Ovary (tissue), 9 donors: ENCODE measurements around the gene CADPS. TPM values are rescaled to one million over a fixed set of nuclear protein-coding genes. Genes with fewer than 3 reads are reported as not detected.

Experiments used
- DNase-seq, 5 donors: peaks; one replicate each; pipeline ENCODE4 v3.0.0-alpha.2; 2019 to 2020
- H3K27ac ChIP-seq, 2 donors: fragments of 200-600 bp; one replicate each; pipeline versions ENCODE4 v1.5.1 to v1.8.0; 2019 to 2022
- H3K27me3 ChIP-seq: fragments of 200-600 bp; one replicate; pipeline ENCODE4 v1.8.0; 2022
- H3K36me3 ChIP-seq: fragments of 200-600 bp; sonication (generic); one replicate; pipeline ENCODE4 v1.5.1; 2019
- H3K4me1 ChIP-seq: one replicate; pipeline ENCODE4 v1.8.1; 2013; ENCODE audit warnings: mild to moderate bottlenecking, moderate library complexity; ENCODE audit not compliant: insufficient read depth
- H3K4me3 ChIP-seq: fragments of 200-600 bp; sonication (generic); one replicate; pipeline ENCODE4 v1.5.1; 2017
- H3K9me3 ChIP-seq, 2 donors: fragments of 200-600 bp in 1 of 2; sonication (generic) in 1 of 2; one replicate each; pipeline versions ENCODE4 v1.5.1 to v1.8.1; 2013 to 2019; ENCODE audit warnings: mild to moderate bottlenecking in 1 of 2, moderate library complexity in 1 of 2
- EP300 ChIP-seq: sonication (generic); formaldehyde crosslinking; IDR thresholded peaks from one replicate; pipeline ENCODE4 v1.6.1; 2017; ENCODE audit warnings: antibody characterized with exemption
- POLR2A ChIP-seq: fragments of 450-650 bp; IDR thresholded peaks from one replicate; pipeline ENCODE4 v1.6.1; 2017; ENCODE audit warnings: antibody characterized with exemption, mild to moderate bottlenecking, moderate library complexity
- WGBS, 3 donors: extraction: QIAGEN DNeasy Blood & Tissue Kit in 1 of 3; methylation state at CpG; one replicate each; pipeline versions ENCODE4 v1.1.5 to v1.1.7; 2013 to 2017; 5-methylcytosine and 5-hydroxymethylcytosine counted together
- intact Hi-C, 4 donors: fragments of 100-400 bp; cut with DNase I; formaldehyde crosslinking; loops; one replicate each; pipeline versions ENCODE4 v1.11.0 to v1.15.1; 2022 to 2023
- polyA plus RNA-seq, 2 donors: library from polyadenylated mRNA; stranded (reverse); fragments of 200-250 nt in 1 of 2; fragments of 350-450 nt in 1 of 2; fragmentation: Illumina TruSeq in 1 of 2; extraction: RNeasy Lipid Tissue Mini Kit (QIAGEN cat#74804) in 1 of 2; gene quantifications; one replicate each; pipeline ENCODE4 v1.2.3, GENCODE V29; 2013 to 2014
- total RNA-seq, 7 donors: library from RNA; depleted of rRNA in 2 of 7; stranded (reverse); fragments of >200 nt in 2 of 7; fragmentation: NEBNext Ultra II Directional in 3 of 7; extraction: Animal tissue kit (Norgen Biotek cat#: 25700) in 3 of 7; gene quantifications; one replicate each; pipeline versions ENCODE4 v1.1.0 to v1.2.4, GENCODE V29; 2016 to 2023
- TF ChIP-seq, protein P1 (sequence below), 3 donors: fragments of 450-650 bp in 2 of 3; fragments of 200-600 bp in 1 of 3; IDR thresholded peaks; one replicate each; pipeline versions ENCODE4 v1.5.1 to v1.8.0; 2016 to 2022; ENCODE audit warnings: antibody characterized with exemption in 3 of 3, mild to moderate bottlenecking in 1 of 3
- donor health status: DM: no; HTN: no; CAD: no; lungs with moderate emphysema.
- donor health status: DM: no; HTN: no; CAD: no.
- donor health status: Bipolar disorder and iron deficiency.
- donor health status: DM: yes; HTN: yes; CAD: no.
- donor health status: DM: no; HTN: no; CAD: no.
- donor health status: DM: yes; HTN: yes; CAD: no.

The CADPS gene
- total and polyA plus RNA-seq, 9 donors: 0.90 to 6.8 (median 2.8) TPM

DNA sequence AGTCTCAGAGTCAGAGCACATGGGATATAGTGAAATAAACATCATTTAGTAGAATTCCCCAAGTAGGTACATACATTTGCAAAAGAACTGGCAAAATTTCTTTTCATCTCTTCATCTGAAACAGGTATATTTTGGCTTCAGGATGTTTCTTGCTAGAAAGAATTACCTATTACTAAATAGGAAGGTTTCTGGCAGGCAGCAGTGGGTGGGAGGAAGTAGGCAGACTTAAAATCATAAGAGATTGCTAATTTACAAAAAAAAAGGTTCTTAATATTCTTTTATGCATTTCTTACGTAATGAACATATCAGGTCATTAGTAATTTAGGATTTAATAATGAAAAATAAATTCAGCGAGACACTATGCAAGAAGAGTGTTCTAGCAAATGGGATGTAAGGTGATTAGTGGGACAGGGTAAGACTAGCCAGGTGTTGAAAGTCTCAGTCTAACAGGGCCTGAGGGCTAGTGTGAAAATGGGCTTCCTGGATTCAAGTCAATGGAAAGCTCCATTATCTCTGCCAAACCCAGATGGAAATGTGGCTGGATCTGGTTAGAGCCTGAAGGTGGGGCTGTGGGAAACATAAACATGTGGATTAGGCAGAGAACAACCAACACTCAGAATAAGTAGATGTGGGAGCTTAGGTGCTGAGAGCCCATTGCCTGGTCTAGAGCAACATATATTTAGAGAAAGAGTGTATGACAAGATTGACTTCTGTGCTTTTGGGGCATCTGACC is 374.5 kb downstream of the CADPS start:
- Histone ChIP-seq H3K27ac (no peak overlapping the region), H3K27me3 (no peaks in the 10 kb centered on the region), H3K4me3 (no peak overlapping the region), H3K36me3 (no peaks in the 10 kb centered on the region), H3K4me1 (no peaks in the 10 kb centered on the region), H3K9me3 (no peaks in the 10 kb centered on the region)
- intact Hi-C loops: no loop called here
- no peak for TF ChIP-seq POLR2A
- TF ChIP-seq, protein P1, sequence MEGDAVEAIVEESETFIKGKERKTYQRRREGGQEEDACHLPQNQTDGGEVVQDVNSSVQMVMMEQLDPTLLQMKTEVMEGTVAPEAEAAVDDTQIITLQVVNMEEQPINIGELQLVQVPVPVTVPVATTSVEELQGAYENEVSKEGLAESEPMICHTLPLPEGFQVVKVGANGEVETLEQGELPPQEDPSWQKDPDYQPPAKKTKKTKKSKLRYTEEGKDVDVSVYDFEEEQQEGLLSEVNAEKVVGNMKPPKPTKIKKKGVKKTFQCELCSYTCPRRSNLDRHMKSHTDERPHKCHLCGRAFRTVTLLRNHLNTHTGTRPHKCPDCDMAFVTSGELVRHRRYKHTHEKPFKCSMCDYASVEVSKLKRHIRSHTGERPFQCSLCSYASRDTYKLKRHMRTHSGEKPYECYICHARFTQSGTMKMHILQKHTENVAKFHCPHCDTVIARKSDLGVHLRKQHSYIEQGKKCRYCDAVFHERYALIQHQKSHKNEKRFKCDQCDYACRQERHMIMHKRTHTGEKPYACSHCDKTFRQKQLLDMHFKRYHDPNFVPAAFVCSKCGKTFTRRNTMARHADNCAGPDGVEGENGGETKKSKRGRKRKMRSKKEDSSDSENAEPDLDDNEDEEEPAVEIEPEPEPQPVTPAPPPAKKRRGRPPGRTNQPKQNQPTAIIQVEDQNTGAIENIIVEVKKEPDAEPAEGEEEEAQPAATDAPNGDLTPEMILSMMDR (IDR thresholded peaks at IDR 0.05): no peak
- no peak for TF ChIP-seq EP300
- 92 to 96% (median 94%) methylated on average over 2 of the region's 2 CpGs for WGBS, 3 donors
- no peak for DNase-seq

DNA sequence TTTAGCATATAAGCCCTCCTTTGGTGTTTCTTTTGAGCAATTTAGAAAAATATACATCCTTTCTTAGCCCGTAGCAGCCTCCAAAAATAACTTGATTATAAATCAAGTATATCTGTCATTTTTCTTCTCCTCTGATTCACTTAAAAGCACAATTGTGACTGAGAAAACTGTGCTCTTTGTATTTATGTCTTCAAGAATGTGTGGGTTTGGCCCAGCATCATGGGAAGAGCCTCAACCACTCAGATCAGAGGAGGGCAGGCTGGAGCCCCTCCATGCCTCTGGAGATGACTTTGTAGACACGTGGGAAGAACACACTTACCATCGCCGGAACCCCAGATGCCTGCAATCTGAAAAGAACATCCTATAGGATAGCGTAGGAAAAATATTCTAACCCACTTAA is 378.1 kb downstream of the CADPS start:
- no peaks in the 10 kb centered on the region for H3K27me3 ChIP-seq

DNA sequence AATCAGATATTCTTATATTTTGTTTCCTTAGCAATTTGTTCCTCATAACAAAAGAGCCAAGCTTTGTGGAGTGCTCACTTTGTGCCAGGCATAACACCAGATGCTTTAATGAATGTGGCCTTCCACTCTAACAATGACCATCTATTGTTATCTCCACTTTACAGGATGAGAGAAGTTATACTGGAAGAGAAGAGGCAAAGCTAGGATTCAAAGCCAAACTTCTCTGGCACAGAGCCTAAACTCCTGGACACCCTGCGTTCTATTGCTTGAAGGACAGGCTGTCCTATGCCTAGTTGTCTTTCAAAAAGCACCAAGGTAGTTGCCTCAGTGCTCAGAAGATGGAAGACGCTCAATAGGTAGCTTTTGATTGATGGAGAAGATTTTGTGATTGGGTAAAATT is 378.7 kb downstream of the CADPS start:
- no peaks in the 10 kb centered on the region for H3K27me3 ChIP-seq
- TF ChIP-seq POLR2A: no peak
- TF ChIP-seq EP300: no peak
- TF ChIP-seq, protein P1 (IDR thresholded peaks at IDR 0.05): no peak
- no peak overlapping the region for H3K27ac ChIP-seq
- no peaks in the 10 kb centered on the region for H3K4me1 ChIP-seq
- DNase-seq: no peak
- H3K9me3 ChIP-seq: no peaks in the 10 kb centered on the region
- no peaks in the 10 kb centered on the region for H3K36me3 ChIP-seq
- intact Hi-C loops: no loop called here
- WGBS, 3 donors: 58 to 66% (median 66%) methylated on average over 2 of the region's 2 CpGs
- H3K4me3 ChIP-seq: no peak overlapping the region

More for the DNA sequence above, 378.1 kb downstream of the CADPS start:
- intact Hi-C loops: no loop called here
- no peak for DNase-seq
- Histone ChIP-seq H3K9me3 (no peaks in the 10 kb centered on the region), H3K27ac (no peak overlapping the region), H3K4me1 (no peaks in the 10 kb centered on the region), H3K4me3 (no peak overlapping the region), H3K36me3 (no peaks in the 10 kb centered on the region)
- TF ChIP-seq POLR2A: no peak
- TF ChIP-seq, protein P1 (IDR thresholded peaks at IDR 0.05): no peak
- no peak for TF ChIP-seq EP300
- WGBS, 3 donors: 59 to 75% (median 69%) methylated on average over 5 of the region's 5 CpGs

DNA sequence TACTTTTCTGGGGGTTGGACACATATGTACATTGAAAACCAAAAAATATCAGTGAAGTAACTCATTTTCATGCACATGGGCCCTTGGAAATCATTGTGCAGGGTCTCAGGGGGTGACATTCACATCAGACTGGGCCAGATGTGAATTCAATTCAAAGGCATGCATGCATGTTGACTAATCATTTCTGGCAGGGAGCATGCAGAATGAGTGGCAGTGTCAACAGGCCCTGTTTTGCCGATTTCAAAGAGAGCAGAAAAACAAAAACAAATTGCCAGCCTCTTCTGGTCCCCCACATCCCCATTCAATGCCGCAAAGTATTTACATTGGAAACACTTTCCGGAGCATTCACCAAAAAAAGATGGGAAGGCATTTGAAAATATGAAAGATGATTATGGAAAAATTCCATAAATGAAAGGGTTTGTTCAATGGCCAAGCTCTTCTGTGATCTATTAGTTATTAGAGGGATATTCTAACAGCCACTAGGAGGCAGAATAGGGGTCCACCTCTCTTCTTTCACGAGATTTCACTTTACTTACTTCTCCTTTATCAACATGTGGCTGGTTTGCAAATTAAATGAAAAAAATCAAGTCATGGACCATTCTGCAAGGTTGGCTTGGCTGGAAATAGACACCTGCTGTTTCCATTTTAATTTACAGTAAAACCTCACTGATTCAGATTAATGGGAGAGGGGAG is 382.0 kb downstream of the CADPS start:
- no peak overlapping the region for H3K4me3 ChIP-seq
- no peaks in the 10 kb centered on the region for H3K27me3 ChIP-seq
- no peak overlapping the region for H3K27ac ChIP-seq
- intact Hi-C loops: no loop called here
- no peak for TF ChIP-seq EP300
- TF ChIP-seq, protein P1 (IDR thresholded peaks at IDR 0.05): no peak
- TF ChIP-seq POLR2A: no peak
- DNase-seq: no peak
- H3K9me3 ChIP-seq: no peaks in the 10 kb centered on the region
- WGBS, 3 donors: 78 to 81% (median 78%) methylated on average over 4 of the region's 4 CpGs
- H3K4me1 ChIP-seq: no peaks in the 10 kb centered on the region
- no peaks in the 10 kb centered on the region for H3K36me3 ChIP-seq
